K562 (cell line): ENCODE measurements around the gene DUS4L. TPM values are rescaled to one million over a fixed set of nuclear protein-coding genes. Genes with fewer than 3 reads are reported as not detected.

Source experiments
- ATAC-seq: fragments of 200-7000 bp; cut with Tn5 transposase; 3 replicates; pipeline ENCODE4 v1.9.1; 2020; ENCODE audit warnings: moderate library complexity
- BruUV-seq: library from RNA; stranded (reverse); fragments of 400-500 nt; replicated peaks from 2 replicates; lab custom pipeline; 2021; lab: Mats Ljungman, UMichigan
- CTCF ChIA-PET: fragments of 300-600 bp; formaldehyde crosslinking; extraction: SDS; loops from one replicate; lab custom pipeline; 2021; ENCODE audit warnings: low intra/inter-chr PET ratio; lab: Yijun Ruan, JAX
- POLR2A ChIA-PET: fragments of 300-600, 350-650 bp; sonication (Branson Sonifier 250); formaldehyde crosslinking; extraction: SDS; loops from one replicate; lab custom pipeline; 2021; ENCODE audit warnings: antibody characterized with exemption, inconsistent platforms; lab: Yijun Ruan, JAX
- DNase-seq, 4 experiments: peaks; one replicate each; pipeline versions ENCODE4 v3.0.0 to v3.0.0-alpha.2; 2011 to 2018; ENCODE audit warnings: low spot score in 3 of 4, mixed read lengths in 3 of 4; ENCODE audit errors: extremely low read depth in 1 of 4
- FAIRE-seq: peaks from 2 replicates; lab custom pipeline; 2011; peaks lifted over from hg19 to GRCh38; lab: Jason Lieb, UNC
- H2AFZ ChIP-seq: 2 replicates; pipeline ENCODE4 v1.6.0; 2011; ENCODE audit warnings: low read depth, low read length, control low read depth, inconsistent platforms
- H3K27ac ChIP-seq: fragments of 200-600 bp; 3 replicates; pipeline ENCODE4 v1.8.0; 2011; ENCODE audit warnings: low read depth, mild to moderate bottlenecking, control low read depth, inconsistent platforms, low read length, moderate library complexity, mixed read lengths; ENCODE audit errors: extremely low read depth
- H3K27me3 ChIP-seq, 2 experiments: fragments of 300-600 bp in 1 of 2; 2 replicates in 1 of 2; 3 replicates in 1 of 2; pipeline versions ENCODE4 v1.6.0 to v1.8.0; 2011; ENCODE audit warnings: inconsistent platforms in 2 of 2, low read length in 2 of 2, mild to moderate bottlenecking in 1 of 2, mixed read lengths in 1 of 2, moderate library complexity in 1 of 2; ENCODE audit not compliant: control insufficient read depth in 2 of 2, insufficient read depth in 2 of 2
- H3K36me3 ChIP-seq: fragments of 300-600 bp; 3 replicates; pipeline ENCODE4 v1.8.0; 2011; ENCODE audit warnings: mild to moderate bottlenecking, low read length, inconsistent platforms; ENCODE audit not compliant: control insufficient read depth, insufficient read depth
- H3K4me1 ChIP-seq, 2 experiments: fragments of 200-600 bp in 1 of 2; replicated peaks in 1 of 2; 2 replicates in 1 of 2; 3 replicates in 1 of 2; pipeline versions ENCODE4 v1.5.1 to v1.8.0; 2011; ENCODE audit warnings: inconsistent platforms in 2 of 2, low read length in 2 of 2, mild to moderate bottlenecking in 1 of 2, mixed read lengths in 1 of 2, moderate library complexity in 1 of 2; ENCODE audit not compliant: control insufficient read depth in 2 of 2, insufficient read depth in 2 of 2
- H3K4me2 ChIP-seq: 2 replicates; pipeline ENCODE4 v1.6.1; 2011; ENCODE audit warnings: low read length, control low read depth, inconsistent platforms, mixed read lengths; ENCODE audit not compliant: insufficient read depth
- H3K4me3 ChIP-seq: fragments of 200-600 bp; sonication (generic), shearing (Covaris generic); 2 replicates; pipeline ENCODE4 v1.5.1; 2016; ENCODE audit warnings: control low read depth, inconsistent platforms
- H3K79me2 ChIP-seq: fragments of 200-600 bp; 3 replicates; pipeline ENCODE4 v1.8.0; 2011; ENCODE audit warnings: low read length, inconsistent platforms; ENCODE audit not compliant: control insufficient read depth, insufficient read depth
- H3K9ac ChIP-seq, 2 experiments: 2 replicates each; pipeline versions ENCODE4 v1.6.0 to v1.6.1; 2011; ENCODE audit warnings: low read depth in 2 of 2, low read length in 2 of 2, control low read depth in 1 of 2, inconsistent platforms in 1 of 2, mild to moderate bottlenecking in 1 of 2, mixed read lengths in 1 of 2; ENCODE audit not compliant: insufficient read depth in 1 of 2
- H3K9me1 ChIP-seq: one replicate; pipeline ENCODE4 v1.6.0; 2011; ENCODE audit warnings: inconsistent platforms, mild to moderate bottlenecking, low read length, moderate library complexity; ENCODE audit not compliant: control insufficient read depth, insufficient read depth
- H3K9me3 ChIP-seq: replicated peaks from 2 replicates; pipeline ENCODE4 v1.5.1; 2011; ENCODE audit warnings: low read depth, low read length, inconsistent platforms; ENCODE audit not compliant: control insufficient read depth, insufficient read depth
- H4K20me1 ChIP-seq: replicated peaks from 2 replicates; pipeline ENCODE4 v1.6.1; 2011; ENCODE audit warnings: low read length, inconsistent platforms, mixed read lengths; ENCODE audit not compliant: control insufficient read depth, insufficient read depth
- CBX5 ChIP-seq: IDR thresholded peaks from 2 replicates; pipeline ENCODE4 v1.6.1; 2014; ENCODE audit warnings: low read depth, borderline replicate concordance
- EHMT2 ChIP-seq: fragments of 450-650 bp; IDR thresholded peaks from 2 replicates; pipeline ENCODE4 v1.6.1; 2018; ENCODE audit warnings: antibody characterized with exemption
- NR4A1 ChIP-seq, 2 experiments: fragments of 250-450 bp in 1 of 2; fragments of 450-650 bp in 1 of 2; sonication (Bioruptor Pico) in 1 of 2; IDR thresholded peaks; 2 replicates each; pipeline versions ENCODE4 v1.4.0 to v1.6.1; 2016 to 2020; ENCODE audit warnings: mild to moderate bottlenecking in 2 of 2, missing compliant biosample characterization in 1 of 2, missing genetic modification characterization in 1 of 2, moderate library complexity in 1 of 2
- ZFP30 ChIP-seq: fragments of 250-450 bp; sonication (Bioruptor Pico); IDR thresholded peaks from 2 replicates; pipeline ENCODE4 v1.8.0; 2022; ENCODE audit warnings: moderate library complexity, mild to moderate bottlenecking, inconsistent platforms, borderline replicate concordance
- ZNF175 ChIP-seq: fragments of 200-800 bp; sonication (Bioruptor generic); IDR thresholded peaks from 2 replicates; pipeline ENCODE4 v1.6.1; 2016; ENCODE audit warnings: low read depth, mild to moderate bottlenecking, missing genetic modification characterization, missing compliant biosample characterization
- ZNF318 ChIP-seq, 2 experiments: fragments of 450-650 bp; IDR thresholded peaks; 2 replicates each; pipeline ENCODE4 v1.6.1; 2016; ENCODE audit warnings: mild to moderate bottlenecking in 2 of 2, borderline replicate concordance in 1 of 2, low read depth in 1 of 2, moderate library complexity in 1 of 2
- WGBS: fragments of 100-300 bp; shearing (Covaris generic); methylation state at CpG from one replicate; pipeline ENCODE4 v1.1.6; 2016; ENCODE audit warnings: low coverage, mixed read lengths; ENCODE audit not compliant: insufficient coverage; ENCODE audit errors: missing lambda C conversion rate; 5-methylcytosine and 5-hydroxymethylcytosine counted together
- in situ Hi-C: fragments of 300-500 bp; cut with MboI; formaldehyde crosslinking; loops from 4 replicates; pipeline ENCODE4 v1.15.0; 2018; ENCODE audit warnings: inconsistent platforms, mixed read lengths
- intact Hi-C: fragments of 100-400 bp; cut with micrococcal nuclease; formaldehyde crosslinking; loops from 2 replicates; pipeline ENCODE4 v1.14.2; 2022
- polyA plus RNA-seq, 8 experiments: library from polyadenylated mRNA; depleted of rRNA in 4 of 8; stranded (reverse) in 5 of 8; unstranded in 3 of 8; fragments of >200 nt; fragmentation: Nextera tagmentation in 2 of 8; fragmentation: Illumina TruSeq in 1 of 8; extraction: Ambion mirVana in 2 of 8; extraction: Trizol in 1 of 8; gene quantifications; 2 replicates each; pipeline versions ENCODE4 v1.2.1 to v1.2.3, GENCODE V29; 2011 to 2014; ENCODE audit warnings: inconsistent platforms in 1 of 8, missing spikeins in 1 of 8
- total RNA-seq, 7 experiments: library from RNA; depleted of rRNA in 6 of 7; stranded (reverse); fragments of >200 nt in 6 of 7; fragmentation: Illumina TruSeq in 2 of 7; extraction: Trizol in 2 of 7; gene quantifications; 2 replicates each; pipeline versions ENCODE4 v1.2.1 to v1.2.3, GENCODE V29; 2011 to 2021; ENCODE audit warnings: low replicate concordance in 1 of 7
- TF ChIP-seq, protein P1 (sequence below): sonication (generic); formaldehyde crosslinking; IDR thresholded peaks from 2 replicates; pipeline ENCODE4 v1.8.1; 2023; ENCODE audit warnings: mild to moderate bottlenecking, missing genetic modification reagents

Gene DUS4L
- total and polyA plus RNA-seq, 9 of the 15 experiments (the other 6 are each of a cell fraction or from before 2014, with no cell fraction given): 12.2 to 33.6 (median 28.6) TPM

DNA sequence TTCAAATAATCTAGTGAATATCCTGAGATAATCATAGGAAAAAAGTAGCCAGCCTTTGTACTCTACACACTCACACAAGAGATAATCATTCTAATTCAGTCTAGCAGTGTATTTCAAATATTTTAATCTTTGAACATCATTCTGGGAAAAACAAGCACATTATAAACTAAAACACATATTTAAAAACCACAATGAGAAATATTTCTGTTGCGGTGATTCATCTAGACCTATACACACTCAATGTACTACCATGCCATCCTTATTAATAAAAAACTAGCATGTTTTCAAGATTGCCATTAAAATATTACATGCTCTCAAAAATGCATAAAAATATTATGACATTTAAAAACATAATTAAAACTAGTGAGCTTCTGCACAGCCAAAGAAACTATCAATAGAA is 11.8 kb upstream of the DUS4L start:
- H3K4me1 ChIP-seq: no peaks in the 10 kb centered on the region
- ATAC-seq (no peak), FAIRE-seq (no peak), DNase-seq (no peak)
- no TSS peak for BruUV-seq
- H3K27me3 ChIP-seq: no peaks in the 10 kb centered on the region
- no peak overlapping the region for H3K4me3 ChIP-seq
- no peak overlapping the region for H3K9ac ChIP-seq
- intact Hi-C loops (no loop called here), in situ Hi-C loops (no loop called here)
- 96% methylated on average over 1 of the region's 1 CpG for WGBS
- peaks cover 32% of the 10 kb centered on the region for H3K79me2 ChIP-seq
- no peaks in the 10 kb centered on the region for H3K9me3 ChIP-seq
- no peak overlapping the region for H3K27ac ChIP-seq
- no peaks in the 10 kb centered on the region for H4K20me1 ChIP-seq
- H3K4me2 ChIP-seq: no peak overlapping the region
- H3K36me3 ChIP-seq: peaks cover 74% of the 10 kb centered on the region
- H2AFZ ChIP-seq: no peak overlapping the region
- CTCF ChIA-PET: no interaction called here
- POLR2A ChIA-PET: interaction anchor here (2.4 kb wide), 1 partner anchor 13 kb away, joined by 13 read pairs; the partner anchor contains the start of genes COG5 and DUS4L
- H3K9me1 ChIP-seq: no peaks in the 10 kb centered on the region
- TF ChIP-seq, protein P1, sequence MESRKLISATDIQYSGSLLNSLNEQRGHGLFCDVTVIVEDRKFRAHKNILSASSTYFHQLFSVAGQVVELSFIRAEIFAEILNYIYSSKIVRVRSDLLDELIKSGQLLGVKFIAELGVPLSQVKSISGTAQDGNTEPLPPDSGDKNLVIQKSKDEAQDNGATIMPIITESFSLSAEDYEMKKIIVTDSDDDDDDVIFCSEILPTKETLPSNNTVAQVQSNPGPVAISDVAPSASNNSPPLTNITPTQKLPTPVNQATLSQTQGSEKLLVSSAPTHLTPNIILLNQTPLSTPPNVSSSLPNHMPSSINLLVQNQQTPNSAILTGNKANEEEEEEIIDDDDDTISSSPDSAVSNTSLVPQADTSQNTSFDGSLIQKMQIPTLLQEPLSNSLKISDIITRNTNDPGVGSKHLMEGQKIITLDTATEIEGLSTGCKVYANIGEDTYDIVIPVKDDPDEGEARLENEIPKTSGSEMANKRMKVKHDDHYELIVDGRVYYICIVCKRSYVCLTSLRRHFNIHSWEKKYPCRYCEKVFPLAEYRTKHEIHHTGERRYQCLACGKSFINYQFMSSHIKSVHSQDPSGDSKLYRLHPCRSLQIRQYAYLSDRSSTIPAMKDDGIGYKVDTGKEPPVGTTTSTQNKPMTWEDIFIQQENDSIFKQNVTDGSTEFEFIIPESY: no peak
- TF ChIP-seq ZFP30 (no peak), EHMT2 (no peak), CBX5 (no peak), NR4A1 (CRISPR knock-in tag; IDR thresholded peaks at IDR 0.05) (no peak), NR4A1 (tag; IDR thresholded peaks at IDR 0.05) (no peak), ZNF318 (IDR thresholded peaks at IDR 0.05; ENCODE audit: borderline replicate concordance in 1 of 2, low read depth in 1 of 2) (no peak), ZNF175 (no peak)
